LHCN-M2 (cell line): Measurements from ENCODE around the gene CD55. TPM values are rescaled to one million over a fixed set of nuclear protein-coding genes. Genes with fewer than 3 reads are reported as not detected.

Source experiments
- DNase-seq: peaks from one replicate; pipeline ENCODE4 v3.0.0-alpha.2; 2012; ENCODE audit warnings: low read depth
- total RNA-seq: library from RNA; depleted of rRNA; stranded (reverse); fragments of >200 nt; gene quantifications from 2 replicates; pipeline ENCODE4 v1.2.3, GENCODE V29; 2014

Gene CD55
- total RNA-seq, 1 experiment from 2014 or later: 23.8 TPM

DNA sequence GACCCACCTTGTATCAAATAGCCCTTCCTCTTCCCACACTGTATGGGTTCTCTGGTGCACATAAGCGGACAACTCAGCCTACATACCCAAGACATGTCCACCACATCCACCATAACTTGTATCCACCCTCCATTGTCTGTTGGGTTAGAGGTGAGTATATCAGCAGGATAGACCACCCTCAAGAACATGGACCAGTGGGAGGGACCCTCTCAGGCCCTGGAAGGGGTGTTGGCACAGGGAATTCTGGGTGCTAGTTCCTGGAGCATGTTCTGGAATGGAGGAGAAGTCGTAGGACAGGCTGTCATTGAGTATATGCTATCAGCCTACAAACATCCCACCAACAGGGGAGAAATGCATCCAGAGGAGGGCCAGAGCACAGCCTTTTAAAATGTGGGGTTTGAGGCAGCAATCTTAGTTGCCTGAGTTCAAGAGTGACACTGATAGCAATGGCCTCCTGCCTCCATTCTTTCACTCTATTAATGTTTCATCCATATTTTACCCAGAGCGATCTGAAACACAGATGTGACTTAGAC, 7.5 kb downstream of the CD55 start:
- DNase-seq: no peak

DNA sequence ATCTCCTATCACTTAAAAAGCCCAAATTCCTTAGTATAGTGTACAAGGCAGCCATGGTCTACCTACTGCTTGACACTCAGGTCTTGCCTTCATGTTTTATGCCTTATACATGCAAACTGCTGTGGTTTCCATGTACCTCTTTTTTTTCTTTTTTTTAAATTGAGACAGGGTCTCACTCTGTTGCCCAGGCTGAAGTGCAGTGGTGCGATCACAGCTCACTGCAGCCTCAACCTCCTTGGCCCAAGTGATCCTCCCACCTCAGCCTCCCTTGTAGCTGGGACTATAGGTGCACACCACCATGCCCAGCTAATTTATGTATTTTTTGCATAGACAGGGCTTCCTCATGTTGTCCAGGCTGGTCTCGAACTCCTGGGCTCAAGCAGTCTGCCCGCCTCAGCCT, 8.0 kb downstream of the CD55 start:
- DNase-seq: no peak

- DNase-seq: no peak
These were observed 8.7 kb downstream of the CD55 start for GRCh38 chr1:207330011-207330710.

DNA sequence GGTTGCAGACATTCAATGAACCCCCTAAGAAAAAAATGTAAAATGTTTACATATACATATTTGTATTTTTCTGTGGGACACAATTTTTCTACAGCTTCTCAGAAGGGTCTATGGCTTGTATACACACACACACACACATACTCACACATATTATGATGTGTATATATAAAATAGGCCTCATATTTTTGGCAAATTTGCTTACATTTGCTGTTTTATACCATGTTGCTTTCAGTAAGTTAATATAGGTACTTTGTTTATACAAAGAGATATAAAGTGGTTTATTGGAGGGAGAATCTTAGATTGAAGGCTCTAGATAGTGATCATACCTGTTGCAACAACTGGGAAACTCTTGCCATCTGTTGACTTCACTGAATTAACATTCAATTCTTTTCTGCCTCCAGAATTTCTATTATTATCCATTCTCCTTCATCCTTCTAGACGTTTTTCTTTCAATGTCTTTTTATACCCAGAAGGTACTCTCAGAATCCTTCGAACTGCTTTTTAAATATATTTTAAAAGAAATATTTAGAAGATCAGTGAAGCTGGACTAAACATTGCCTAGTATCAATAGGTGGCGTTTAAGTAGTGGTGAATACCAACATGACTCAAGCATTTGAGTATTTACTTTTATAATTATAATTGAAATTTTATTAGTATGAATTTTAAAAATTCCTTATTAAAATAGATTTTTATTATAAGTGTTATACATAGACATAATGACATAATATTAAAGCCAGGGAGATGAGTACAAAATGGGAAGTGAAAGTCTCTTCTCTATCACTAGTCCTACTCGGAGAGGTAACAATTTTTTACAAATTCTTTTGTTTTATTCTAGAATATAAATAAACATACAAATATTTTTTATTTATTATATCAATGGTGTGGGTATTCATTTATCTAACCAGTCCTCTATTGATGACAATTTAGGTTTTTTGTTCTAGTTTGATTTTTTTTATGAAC, 10.2 kb downstream of the CD55 start:
- no peak for DNase-seq

GRCh38 chr1:207333009-207333600, 11.6 kb downstream of the CD55 start:
- DNase-seq: no peak

- DNase-seq: no peak
These were observed 12.1 kb downstream of the CD55 start for GRCh38 chr1:207333620-207334019.

DNA sequence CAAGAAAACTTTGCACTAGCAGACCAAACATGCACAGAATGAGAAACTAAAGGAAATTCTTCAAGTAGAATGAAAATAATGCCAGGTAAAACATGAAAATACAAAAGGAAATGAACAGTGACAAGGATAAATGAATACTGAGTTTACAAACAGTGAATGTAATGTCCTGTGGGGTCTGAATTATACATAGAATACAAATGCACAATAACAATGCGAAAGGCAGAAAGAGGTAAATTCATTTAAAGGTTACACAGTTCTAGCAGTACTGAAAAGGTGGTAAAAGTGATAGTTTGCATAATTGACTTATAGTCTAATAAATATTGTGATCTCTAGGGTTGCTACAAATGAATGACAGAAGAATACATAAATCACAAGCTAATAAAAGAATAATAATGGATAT, 12.9 kb downstream of the CD55 start:
- no peak for DNase-seq

- no peak for DNase-seq
These were observed 13.7 kb downstream of the CD55 start for GRCh38 chr1:207335138-207335537.

- DNase-seq: no peak
These were observed 14.4 kb downstream of the CD55 start for GRCh38 chr1:207335695-207336363.

GRCh38 chr1:207336559-207337467, 15.3 kb downstream of the CD55 start:
- peak; percentile 93 for DNase-seq

DNA sequence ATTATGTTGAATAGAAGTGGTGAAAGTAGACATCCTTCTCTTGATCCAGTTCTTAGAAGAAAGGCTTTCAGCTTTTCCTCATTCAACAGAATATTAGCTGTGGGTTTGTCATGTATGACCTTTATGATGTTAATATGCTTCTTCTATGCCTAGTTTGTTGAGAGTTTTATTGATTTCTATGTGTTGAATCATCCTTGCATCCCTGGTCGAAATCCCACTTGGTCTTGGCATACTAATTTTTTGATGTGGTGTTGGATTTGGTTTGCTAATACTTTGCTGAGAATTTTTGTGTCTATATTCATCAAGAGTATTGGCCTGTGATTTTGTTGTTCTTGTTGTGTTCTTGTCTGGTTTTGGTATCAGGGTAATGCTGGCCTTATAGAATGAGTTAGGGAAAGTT, 20.9 kb downstream of the CD55 start:
- no peak for DNase-seq

- DNase-seq: no peak
These were observed 22.2 kb downstream of the CD55 start for GRCh38 chr1:207343675-207344074.

DNA sequence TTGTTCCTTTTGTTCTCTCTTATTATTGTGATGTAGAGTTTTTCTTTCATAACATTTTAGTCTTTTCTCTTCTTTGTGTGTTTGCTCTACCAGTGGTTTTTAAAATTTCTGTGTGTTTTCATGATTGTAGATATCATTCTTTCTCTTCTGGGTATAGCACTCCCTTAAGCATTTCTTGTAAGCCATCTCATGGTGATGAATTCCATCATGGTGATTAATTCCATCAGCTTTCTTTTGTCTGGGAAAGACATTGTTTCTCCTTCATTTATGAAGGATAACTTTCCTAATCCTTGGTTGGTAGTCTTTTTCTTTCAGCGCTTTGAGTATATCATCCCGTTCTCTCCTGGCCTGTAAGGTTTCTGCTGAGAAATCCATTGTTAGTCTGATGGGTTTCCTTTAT, 22.7 kb downstream of the CD55 start:
- DNase-seq: no peak

DNA sequence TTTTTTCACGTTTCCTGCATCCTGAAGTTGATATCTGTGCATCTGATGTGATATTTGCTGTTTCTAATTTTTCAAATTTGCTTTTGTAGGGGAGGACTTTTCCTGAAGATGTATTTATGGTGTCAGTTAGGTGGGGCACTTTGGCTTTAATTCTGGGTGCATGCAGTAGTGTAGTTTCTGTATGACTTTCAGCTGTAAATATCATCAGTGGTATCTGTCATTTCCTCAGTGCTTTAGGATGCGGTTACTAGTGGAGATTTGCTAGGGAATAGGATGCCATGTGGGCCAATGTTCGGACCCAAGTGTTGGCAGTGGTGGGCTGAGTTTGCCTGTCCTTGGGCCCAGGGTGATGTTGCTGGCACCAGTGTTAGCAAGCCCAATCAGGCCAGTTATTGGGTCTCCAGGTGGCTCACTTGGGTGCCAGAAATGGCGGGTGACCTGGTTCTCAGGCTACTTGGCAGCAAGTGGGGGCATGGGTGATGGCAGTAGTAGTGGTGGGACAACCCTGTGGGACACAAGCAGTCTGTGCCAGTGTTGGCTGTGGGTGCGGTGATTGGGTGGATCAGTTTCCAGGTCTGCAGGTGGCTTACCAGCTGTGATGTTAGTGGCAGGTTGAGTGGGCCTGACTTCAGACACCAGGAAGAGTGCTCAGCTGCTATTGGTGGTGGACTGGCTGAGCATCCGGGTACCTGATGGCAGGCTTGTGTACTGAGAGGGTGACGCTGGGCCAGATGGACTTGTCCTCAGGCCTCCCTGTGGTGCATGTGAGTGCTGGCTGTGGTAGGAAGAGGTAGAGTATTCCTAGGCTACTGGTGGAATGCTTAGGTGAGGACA, 24.4 kb downstream of the CD55 start:
- DNase-seq: no peak

DNA sequence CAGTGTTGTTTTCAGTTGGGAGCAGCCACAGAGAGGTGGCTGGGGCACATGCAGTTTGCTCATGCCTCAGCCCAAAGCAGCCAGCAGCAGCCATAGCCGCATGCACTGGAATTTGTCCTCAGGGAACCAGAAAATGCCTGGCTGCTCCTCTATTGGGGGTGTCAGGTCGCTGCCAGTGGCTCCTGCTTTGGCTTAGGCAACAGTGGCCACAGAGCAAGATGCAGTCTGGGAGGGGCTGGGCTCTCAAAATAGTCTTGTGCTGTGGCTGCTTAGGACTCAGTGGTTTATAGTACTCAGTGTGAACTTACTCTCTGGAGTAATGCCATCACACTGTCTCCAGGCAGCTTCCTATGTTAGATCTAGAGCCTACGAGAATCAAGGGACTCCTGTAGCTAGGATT, 25.0 kb downstream of the CD55 start:
- no peak for DNase-seq

GRCh38 chr1:207349979-207350378, 28.5 kb downstream of the CD55 start:
- DNase-seq: no peak

GRCh38 chr1:207352554-207352953, 31.1 kb downstream of the CD55 start:
- no peak for DNase-seq

- DNase-seq: peak; percentile 27
These were observed 33.6 kb downstream of the CD55 start for GRCh38 chr1:207355060-207355459.

GRCh38 chr1:207355513-207356295, 34.2 kb downstream of the CD55 start:
- DNase-seq: no peak
